Stimulated activated CD8-positive, alpha-beta memory T cell treated with anti-CD3 and anti-CD28 coated beads, Interleukin-15, amount 100 ng/mL, for 24 hours (primary cell): ENCODE measurements around the gene GRIA4.

Experiments used
- DNase-seq: peaks from one replicate; pipeline ENCODE4 v3.0.0-alpha.2; 2020; ENCODE audit warnings: low read depth

Gene GRIA4

GRCh38 chr11:105609832-105610781, at the start of gene GRIA4:
TSS of gene GRIA4 (plus strand) at chr11:105610073. CDS start at chr11:105610998, 925 bp downstream.
- no peak for DNase-seq

- no peak for DNase-seq
Measured at GRCh38 chr11:105573091-105573490, 36.8 kb upstream of the GRIA4 start.

- DNase-seq: no peak
Measured at GRCh38 chr11:105574974-105575373, 34.9 kb upstream of the GRIA4 start.

GRCh38 chr11:105577641-105578040, 32.2 kb upstream of the GRIA4 start:
- no peak for DNase-seq

GRCh38 chr11:105579111-105579510, 30.8 kb upstream of the GRIA4 start:
- DNase-seq: no peak

GRCh38 chr11:105582497-105582896, 27.4 kb upstream of the GRIA4 start:
- no peak for DNase-seq

GRCh38 chr11:105588001-105588400, 21.9 kb upstream of the GRIA4 start:
- no peak for DNase-seq

GRCh38 chr11:105589346-105589745, 20.5 kb upstream of the GRIA4 start:
- DNase-seq: no peak

GRCh38 chr11:105592035-105592434, 17.8 kb upstream of the GRIA4 start:
- DNase-seq: no peak

GRCh38 chr11:105598371-105598770, 11.5 kb upstream of the GRIA4 start:
- no peak for DNase-seq

- DNase-seq: no peak
Measured at GRCh38 chr11:105603156-105603555, 6.7 kb upstream of the GRIA4 start.

- DNase-seq: no peak
Measured at GRCh38 chr11:105609341-105609781, 512 bp upstream of the GRIA4 start.

GRCh38 chr11:105610871-105611571, 1.1 kb downstream of the GRIA4 start:
- no peak for DNase-seq

- no peak for DNase-seq
Measured at GRCh38 chr11:105611572-105612441, 1.9 kb downstream of the GRIA4 start.

GRCh38 chr11:105612771-105613170, 2.9 kb downstream of the GRIA4 start:
- no peak for DNase-seq

- DNase-seq: no peak
Measured at GRCh38 chr11:105613183-105613582, 3.3 kb downstream of the GRIA4 start.

GRCh38 chr11:105618343-105618955, 8.6 kb downstream of the GRIA4 start:
- DNase-seq: no peak

GRCh38 chr11:105619556-105619955, 9.7 kb downstream of the GRIA4 start:
- DNase-seq: no peak

GRCh38 chr11:105622016-105622415, 12.1 kb downstream of the GRIA4 start:
- no peak for DNase-seq

- no peak for DNase-seq
Measured at GRCh38 chr11:105632316-105632715, 22.4 kb downstream of the GRIA4 start.

GRCh38 chr11:105635466-105635865, 25.6 kb downstream of the GRIA4 start:
- no peak for DNase-seq

GRCh38 chr11:105636496-105636895, 26.6 kb downstream of the GRIA4 start:
- no peak for DNase-seq
